Endothelial cell of umbilical vein (primary cell): Measurements from ENCODE around the gene CORO2B. TPM values are rescaled to one million over a fixed set of nuclear protein-coding genes. Genes with fewer than 3 reads are reported as not detected.

Source experiments
- BruUV-seq: library from RNA; stranded (reverse); fragments of 400-500 nt; replicated peaks from 2 replicates; lab custom pipeline; 2021; lab: Mats Ljungman, UMichigan
- CTCF ChIA-PET: fragments of 300-600, 350-600 bp; sonication (Branson Sonifier 250); formaldehyde crosslinking; loops from one replicate; lab custom pipeline; 2021; ENCODE audit warnings: antibody characterized with exemption, inconsistent platforms; lab: Charles Lee
- POLR2A ChIA-PET: fragments of 300-600, 350-600 bp; sonication (Branson Sonifier 250); formaldehyde crosslinking; loops from one replicate; lab custom pipeline; 2021; ENCODE audit warnings: antibody characterized with exemption, inconsistent platforms; lab: Charles Lee
- DNase-seq: peaks from one replicate; pipeline ENCODE4 v3.0.0-alpha.2; 2011; ENCODE audit warnings: low read depth, low spot score
- FAIRE-seq: peaks from 2 replicates; lab custom pipeline; 2011; peaks lifted over from hg19 to GRCh38; lab: Jason Lieb, UNC
- H2AFZ ChIP-seq: 2 replicates; pipeline ENCODE4 v1.6.0; 2012; ENCODE audit warnings: low read depth, low read length, control low read depth, inconsistent platforms
- H3K27ac ChIP-seq: 2 replicates; pipeline ENCODE4 v1.5.1; 2011; ENCODE audit warnings: low read depth, mild to moderate bottlenecking, control low read depth, low read length, moderate library complexity; ENCODE audit not compliant: insufficient read depth
- H3K27me3 ChIP-seq, 2 experiments: 2 replicates each; pipeline versions ENCODE4 v1.6.0 to v1.6.1; 2011; ENCODE audit warnings: low read length in 2 of 2, mixed read lengths in 1 of 2; ENCODE audit not compliant: control insufficient read depth in 2 of 2, insufficient read depth in 2 of 2
- H3K36me3 ChIP-seq, 2 experiments: 2 replicates in 1 of 2; 3 replicates in 1 of 2; pipeline ENCODE4 v1.5.1; 2011; ENCODE audit warnings: low read length in 2 of 2, mild to moderate bottlenecking in 1 of 2, moderate library complexity in 1 of 2; ENCODE audit not compliant: control insufficient read depth in 2 of 2, insufficient read depth in 2 of 2; ENCODE audit errors: extremely low read depth in 1 of 2
- H3K4me1 ChIP-seq: 3 replicates; pipeline ENCODE4 v1.5.1; 2011; ENCODE audit warnings: mild to moderate bottlenecking, low read length; ENCODE audit not compliant: control insufficient read depth, insufficient read depth; ENCODE audit errors: extremely low read depth
- H3K4me2 ChIP-seq: 2 replicates; pipeline ENCODE4 v1.6.1; 2011; ENCODE audit warnings: low read length, control low read depth, mixed read lengths; ENCODE audit not compliant: insufficient read depth
- H3K4me3 ChIP-seq, 3 experiments: fragments of 200-600 bp in 1 of 3; sonication (generic), shearing (Covaris generic) in 1 of 3; replicated peaks in 1 of 3; 2 replicates each; pipeline ENCODE4 v1.5.1; 2011 to 2016; ENCODE audit warnings: control low read depth in 3 of 3, low read length in 3 of 3, mild to moderate bottlenecking in 2 of 3, inconsistent platforms in 1 of 3, low read depth in 1 of 3, moderate library complexity in 1 of 3; ENCODE audit not compliant: insufficient read depth in 1 of 3
- H3K79me2 ChIP-seq: 2 replicates; pipeline ENCODE4 v1.6.0; 2012; ENCODE audit warnings: low read length, inconsistent platforms; ENCODE audit not compliant: control insufficient read depth, insufficient read depth
- H3K9ac ChIP-seq: replicated peaks from 2 replicates; pipeline ENCODE3; 2011; ENCODE audit warnings: low read length, control low read depth; ENCODE audit not compliant: insufficient read depth; ENCODE audit errors: extremely low read depth
- H3K9me1 ChIP-seq: replicated peaks from 3 replicates; pipeline ENCODE4 v1.6.0; 2011; ENCODE audit warnings: mild to moderate bottlenecking, low read length; ENCODE audit not compliant: control insufficient read depth, insufficient read depth; ENCODE audit errors: extremely low read depth
- H3K9me3 ChIP-seq: replicated peaks from 2 replicates; pipeline ENCODE4 v1.5.1; 2012; ENCODE audit warnings: low read length, inconsistent platforms; ENCODE audit not compliant: control insufficient read depth, insufficient read depth
- H4K20me1 ChIP-seq: replicated peaks from 2 replicates; pipeline ENCODE3; 2011; ENCODE audit warnings: mild to moderate bottlenecking, low read length; ENCODE audit not compliant: control insufficient read depth, insufficient read depth; ENCODE audit errors: extremely low read depth
- CTCF ChIP-seq, 2 donors: IDR thresholded peaks; 1 replicate in 1 of 2; 2 replicates in 1 of 2; pipeline ENCODE4 v1.5.1; 2011; ENCODE audit warnings: low read length in 2 of 2, mild to moderate bottlenecking in 2 of 2, moderate library complexity in 2 of 2, control low read depth in 1 of 2, inconsistent platforms in 1 of 2, low read depth in 1 of 2; ENCODE audit not compliant: insufficient read depth in 1 of 2; ENCODE audit errors: extremely low read depth in 1 of 2
- EZH2 ChIP-seq: IDR thresholded peaks from 2 replicates; pipeline ENCODE4 v1.6.1; 2012; ENCODE audit warnings: borderline replicate concordance, low read depth, mild to moderate bottlenecking, moderate library complexity, low read length, inconsistent platforms; ENCODE audit not compliant: severe bottlenecking
- FOS ChIP-seq: IDR thresholded peaks from 2 replicates; pipeline ENCODE4 v1.6.1; 2011; ENCODE audit warnings: mild to moderate bottlenecking, low read length, moderate library complexity, borderline replicate concordance; ENCODE audit not compliant: insufficient read depth
- GATA2 ChIP-seq: IDR thresholded peaks from 2 replicates; pipeline ENCODE4 v1.7.0; 2011; ENCODE audit warnings: low read depth, mild to moderate bottlenecking, moderate library complexity, mixed read lengths, low read length; ENCODE audit not compliant: insufficient read length, insufficient read depth
- JUN ChIP-seq: IDR thresholded peaks from 2 replicates; pipeline ENCODE4 v1.6.1; 2011; ENCODE audit warnings: borderline replicate concordance, low read depth; ENCODE audit not compliant: insufficient read length, insufficient read depth
- MAX ChIP-seq: IDR thresholded peaks from 2 replicates; pipeline ENCODE4 v1.6.1; 2011; ENCODE audit not compliant: insufficient read depth, insufficient read length
- MYC ChIP-seq: IDR thresholded peaks from one replicate; pipeline ENCODE4 v1.6.1; 2011; ENCODE audit warnings: mild to moderate bottlenecking, low read depth, low read length
- POLR2A ChIP-seq: IDR thresholded peaks from 2 replicates; pipeline ENCODE4 v1.6.1; 2012; ENCODE audit warnings: low read depth, mild to moderate bottlenecking, control low read depth, low read length
- POLR2AphosphoS5 ChIP-seq: IDR thresholded peaks from 2 replicates; pipeline ENCODE4 v1.6.1; 2012; ENCODE audit warnings: low read depth, mild to moderate bottlenecking, control low read depth, low read length, moderate library complexity; ENCODE audit not compliant: insufficient read depth
- dilution Hi-C: fragments of 300-500 bp; cut with MboI; formaldehyde crosslinking; loops from one replicate; pipeline ENCODE4 v1.15.0; 2019; ENCODE audit warnings: low sequenced_read_pairs; ENCODE audit not compliant: extremely low pct_ligation_motif_present
- intact Hi-C: fragments of 100-400 bp; cut with micrococcal nuclease; formaldehyde crosslinking; loops from one replicate; pipeline ENCODE4 v1.10.0; 2022
- polyA plus RNA-seq, 4 experiments: library from polyadenylated mRNA; depleted of rRNA in 3 of 4; stranded (reverse) in 3 of 4; unstranded in 1 of 4; fragments of >200 nt; gene quantifications; 2 replicates each; pipeline versions ENCODE4 v1.2.1 to v1.2.3, GENCODE V29; 2011 to 2012; ENCODE audit warnings: missing spikeins in 1 of 4
- total RNA-seq: library from RNA; stranded (reverse); gene quantifications from 2 replicates; pipeline ENCODE4 v1.2.3, GENCODE V29; 2021

Gene CORO2B
- total and polyA plus RNA-seq, 2 donors (not counting 3 experiments of a cell fraction or from before 2014, with no cell fraction given), result 2.4 to 3.7 TPM

GRCh38 chr15:68677996-68678395 lies 99.2 kb downstream of the CORO2B start:
- BruUV-seq, result no TSS peak
- H3K9me3 ChIP-seq, result no peaks in the 10 kb centered on the region
- H4K20me1 ChIP-seq, result no peaks in the 10 kb centered on the region
- no peak overlapping the region for H3K4me2 ChIP-seq
- H3K79me2 ChIP-seq, result no peaks in the 10 kb centered on the region
- H3K9me1 ChIP-seq, result no peaks in the 10 kb centered on the region
- H3K4me3 ChIP-seq, result no peak overlapping the region
- H3K9ac ChIP-seq, result no peak overlapping the region
- peaks cover 0 to 2% of the 10 kb centered on the region in 2 experiments for H3K27me3 ChIP-seq
- H2AFZ ChIP-seq, result no peak overlapping the region
- no peaks in the 10 kb centered on the region for H3K36me3 ChIP-seq
- no peak for FAIRE-seq
- TF ChIP-seq MYC, result no peak
- TF ChIP-seq POLR2AphosphoS5, result no peak
- no peak for TF ChIP-seq POLR2A
- no peak for TF ChIP-seq GATA2
- no peak for TF ChIP-seq EZH2
- TF ChIP-seq CTCF (IDR thresholded peaks at IDR 0.05; ENCODE audit: extremely low read depth in 1 of 2, insufficient read depth in 1 of 2, low read depth in 1 of 2, low read length in 2 of 2), result no peak
- TF ChIP-seq MAX, result no peak
- no peak for TF ChIP-seq JUN
- no peak for TF ChIP-seq FOS
- POLR2A ChIA-PET, result no interaction called here
- H3K4me1 ChIP-seq, result no peaks in the 10 kb centered on the region
- H3K27ac ChIP-seq, result no peak overlapping the region
- dilution Hi-C loops (no loop called here), intact Hi-C loops (no loop called here)
- no peak for DNase-seq
- CTCF ChIA-PET, result interaction anchor here (0.6 to 14.4 kb wide), 4 partner anchors 121 to 371 kb away, joined by 3 to 728 read pairs (median 55); no protein-coding TSS in a partner anchor
